ENCODE data around the gene CHRD.

The CHRD gene

DNA sequence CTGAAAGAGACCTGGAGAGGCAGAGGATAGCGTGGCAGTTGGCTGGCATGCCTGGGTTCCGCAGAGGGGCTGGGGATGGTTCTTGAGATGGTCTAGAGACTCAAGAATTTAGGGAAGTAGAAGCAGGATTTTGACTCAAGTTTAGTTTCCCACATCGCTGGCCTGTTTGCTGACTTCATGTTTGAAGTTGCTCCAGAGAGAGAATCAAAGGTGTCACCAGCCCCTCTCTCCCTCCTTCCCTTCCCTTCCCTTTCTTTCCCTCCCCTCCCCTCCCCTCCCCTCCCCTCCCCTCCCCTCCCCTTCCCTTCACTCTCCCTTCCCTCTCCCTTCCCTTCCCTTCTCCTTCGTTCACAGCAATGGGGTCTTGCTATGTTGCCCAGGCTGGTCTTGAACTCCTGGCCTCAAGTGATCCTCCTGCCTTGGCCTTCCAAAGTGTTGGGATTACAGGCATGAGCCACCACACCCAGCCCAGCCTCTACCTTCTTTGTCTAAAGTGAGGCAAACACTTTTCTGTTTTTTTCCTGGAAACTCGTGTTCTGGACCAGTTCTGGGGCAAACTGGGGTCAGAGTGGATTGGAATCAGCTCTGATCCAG is 10.2 kb downstream of the CHRD start:
- H3K4me3 ChIP-seq (replicated peaks; ENCODE audit: low read depth, low read length) = no peak overlapping the region
- DNase-seq (ENCODE audit: low read depth) = no peak
- TF ChIP-seq CTCF (IDR thresholded peaks at IDR 0.05; ENCODE audit: low read length, missing control alignments) = no peak

GRCh38 chr3:184391266-184391665 is 11.4 kb downstream of the CHRD start:
- H3K4me3 ChIP-seq (replicated peaks; ENCODE audit: low read depth, low read length) = no peak overlapping the region
- DNase-seq (ENCODE audit: low read depth) = no peak
- no peak for TF ChIP-seq CTCF (IDR thresholded peaks at IDR 0.05; ENCODE audit: low read length, missing control alignments)

DNA sequence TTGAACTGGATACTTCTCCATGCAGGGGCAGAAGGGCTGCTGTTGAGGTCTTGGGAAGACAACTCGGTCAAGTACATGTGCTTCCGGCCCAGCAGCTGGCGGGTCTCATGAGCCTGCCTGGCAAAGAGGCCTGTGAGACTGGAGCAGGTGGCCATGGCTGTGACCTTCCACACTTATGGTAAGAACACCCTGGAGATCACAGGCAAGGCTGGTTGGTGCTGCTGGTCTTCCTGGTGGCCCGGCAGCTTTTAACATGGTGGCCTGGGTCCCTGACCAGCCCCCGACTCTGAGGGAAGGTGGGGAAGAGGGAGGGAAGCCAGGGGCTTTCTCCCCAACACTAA is 15.4 kb downstream of the CHRD start:
- TF ChIP-seq CTCF (IDR thresholded peaks at IDR 0.05; ENCODE audit: low read length, missing control alignments) = no peak
- no peak for DNase-seq (ENCODE audit: low read depth)

DNA sequence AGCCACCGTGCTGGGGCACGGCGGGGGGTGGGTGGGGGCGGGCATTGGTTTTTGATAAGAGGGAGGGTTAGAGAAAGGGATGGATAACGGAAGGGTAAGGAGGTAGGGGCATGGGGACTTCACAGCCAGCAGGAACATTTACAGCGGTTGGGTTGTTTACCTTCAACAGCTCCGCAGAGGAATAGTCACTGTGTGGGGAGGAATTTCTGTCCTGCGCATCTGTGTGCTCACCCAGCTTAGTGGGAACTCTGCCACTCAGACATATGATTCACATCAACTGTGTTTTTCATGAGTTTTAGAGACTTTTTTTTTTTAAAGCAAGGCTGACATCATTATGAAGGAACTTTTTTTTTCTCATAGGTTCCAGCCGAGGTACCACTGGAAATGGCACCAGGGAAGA is 19.6 kb downstream of the CHRD start:
- TF ChIP-seq CTCF (IDR thresholded peaks at IDR 0.05; ENCODE audit: low read length, missing control alignments) = no peak
- no peak overlapping the region for H3K4me3 ChIP-seq (replicated peaks; ENCODE audit: low read depth, low read length)
- DNase-seq (ENCODE audit: low read depth) = peak; percentile 90

More for the DNA sequence above, 15.4 kb downstream of the CHRD start:
- H3K4me3 ChIP-seq (replicated peaks; ENCODE audit: low read depth, low read length) = no peak overlapping the region

DNA sequence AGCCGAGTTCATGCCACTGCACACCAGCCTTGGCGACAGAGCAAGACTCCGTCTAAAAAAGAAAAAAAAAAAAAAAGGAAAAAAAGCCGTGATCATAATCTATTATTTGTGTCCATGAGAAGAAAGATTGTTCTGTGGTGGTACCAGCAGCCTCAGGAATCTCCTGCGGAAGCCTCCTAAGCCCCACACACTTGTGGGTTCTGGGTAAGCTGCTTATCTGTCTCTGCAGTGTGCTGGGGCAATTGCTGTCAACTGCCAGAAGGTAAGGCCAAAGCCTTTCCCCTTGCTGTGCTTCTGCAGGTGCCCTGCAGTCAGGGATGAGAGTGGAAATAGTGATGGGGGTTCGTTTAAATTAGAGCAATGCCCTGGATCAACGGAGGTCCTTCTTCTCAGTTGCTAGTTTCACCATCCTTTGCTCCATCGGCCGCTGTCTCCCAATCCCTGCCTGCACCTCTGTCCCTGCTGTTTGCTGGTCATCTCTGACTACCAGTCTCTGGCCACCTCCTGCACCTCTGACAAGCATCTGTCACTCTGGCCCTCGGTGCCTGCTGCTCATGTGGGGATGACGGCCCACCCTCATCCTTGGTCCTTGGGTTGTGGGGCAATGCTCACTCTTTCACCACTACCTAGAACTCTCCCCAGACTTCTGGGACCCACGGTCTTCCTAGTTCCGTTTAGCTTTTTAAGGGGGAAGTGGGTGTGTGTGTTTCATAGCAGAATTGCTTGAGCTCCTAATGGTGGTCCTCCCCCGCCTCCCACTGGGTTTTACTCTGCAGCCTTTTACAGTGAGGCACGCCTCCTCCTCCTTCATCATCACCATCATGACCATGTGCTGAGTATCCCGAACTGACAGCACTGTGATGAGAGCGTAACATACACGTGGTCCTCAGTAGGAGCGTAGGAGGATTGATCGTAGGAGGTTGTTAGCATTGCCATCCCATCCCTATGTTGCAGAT is 25.5 kb downstream of the CHRD start:
- DNase-seq (ENCODE audit: low read depth) = no peak
- H3K4me3 ChIP-seq (replicated peaks; ENCODE audit: low read depth, low read length) = no peak overlapping the region
- TF ChIP-seq CTCF (IDR thresholded peaks at IDR 0.05; ENCODE audit: low read length, missing control alignments) = no peak

DNA sequence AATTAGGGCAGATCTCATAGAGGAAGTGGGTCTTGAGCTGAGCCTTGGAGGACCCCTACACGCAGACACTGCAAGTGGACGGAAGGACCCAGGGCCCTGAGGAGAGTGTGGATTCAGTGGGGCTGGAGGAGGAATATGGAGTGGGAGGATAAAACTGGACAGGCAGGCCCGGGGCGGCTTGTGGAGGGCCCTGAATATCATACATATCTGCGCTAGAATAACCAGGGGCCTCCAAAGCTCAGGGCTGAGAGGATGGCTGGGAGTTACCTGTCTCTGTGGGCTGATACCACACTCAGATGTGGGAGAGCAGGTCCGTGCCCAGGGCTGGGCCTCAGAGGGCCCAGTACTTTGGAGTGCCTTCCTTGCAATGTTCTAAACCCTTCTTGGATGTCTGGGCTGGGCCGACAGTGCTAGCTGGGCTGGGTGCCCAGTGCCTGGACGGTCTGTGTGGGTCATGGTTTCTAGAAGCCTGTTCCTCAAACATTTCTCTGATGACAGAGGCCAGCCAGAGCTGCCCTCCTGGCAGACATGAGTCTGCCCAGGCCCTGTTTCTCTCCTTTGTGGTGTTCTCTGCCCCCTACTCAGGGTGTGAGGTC is 29.6 kb downstream of the CHRD start:
- H3K4me3 ChIP-seq (replicated peaks; ENCODE audit: low read depth, low read length) = no peak overlapping the region
- no peak for DNase-seq (ENCODE audit: low read depth)
- no peak for TF ChIP-seq CTCF (IDR thresholded peaks at IDR 0.05; ENCODE audit: low read length, missing control alignments)
